WI38 (cell line): ENCODE measurements around the gene KRI1.

Experiments
- H3K4me3 ChIP-seq: 2 replicates; pipeline ENCODE4 v1.5.1; 2011; ENCODE audit warnings: low read depth, mild to moderate bottlenecking, control low read depth, low read length
- CTCF ChIP-seq: IDR thresholded peaks from 2 replicates; pipeline ENCODE4 v1.5.1; 2012; ENCODE audit warnings: low read depth, mild to moderate bottlenecking, control low read depth, low read length

The KRI1 gene

GRCh38 chr19:10587022-10587838, 21.4 kb upstream of the KRI1 start, which contains the start of gene AP1M2:
Gene AP1M2, minus strand, starts transcription at chr19:10587312. Its CDS starts 81 bp downstream, at chr19:10587231.
- TF ChIP-seq CTCF = no peak
- H3K4me3 ChIP-seq = no peak within 1 kb of the TSS

- no peak for TF ChIP-seq CTCF
- H3K4me3 ChIP-seq = no peak overlapping the region
Measured at GRCh38 chr19:10586396-10586795, 20.6 kb upstream of the KRI1 start.

- TF ChIP-seq CTCF = no peak
Measured at GRCh38 chr19:10583036-10583776, 17.4 kb upstream of the KRI1 start.

GRCh38 chr19:10582091-10582490, 16.3 kb upstream of the KRI1 start:
- no peak overlapping the region for H3K4me3 ChIP-seq
- TF ChIP-seq CTCF = no peak

More at GRCh38 chr19:10583036-10583776, 17.4 kb upstream of the KRI1 start:
- H3K4me3 ChIP-seq = no peak overlapping the region

GRCh38 chr19:10580979-10581631, 15.3 kb upstream of the KRI1 start:
- H3K4me3 ChIP-seq = no peak overlapping the region
- peak; percentile 100 for TF ChIP-seq CTCF

GRCh38 chr19:10577951-10578350, 12.1 kb upstream of the KRI1 start:
- TF ChIP-seq CTCF = no peak
- H3K4me3 ChIP-seq = no peak overlapping the region
